DOHH2 (cell line): ENCODE data around the gene SIRT7.

Experiments used
- EZH2phosphoT487 ChIP-seq: fragments of 200-600 bp; sonication (generic); IDR thresholded peaks from 2 replicates; pipeline ENCODE4 v1.6.1; 2017; ENCODE audit warnings: borderline replicate concordance, mild to moderate bottlenecking, antibody characterized with exemption, low read length, moderate library complexity, mixed read lengths
- TF ChIP-seq, protein P1 (sequence below): fragments of 200-600 bp; sonication (generic); IDR thresholded peaks from one replicate; pipeline ENCODE4 v1.5.1; 2014; ENCODE audit warnings: antibody characterized with exemption, mild to moderate bottlenecking, low read depth, low read length; ENCODE audit not compliant: poor library complexity, severe bottlenecking

DNA sequence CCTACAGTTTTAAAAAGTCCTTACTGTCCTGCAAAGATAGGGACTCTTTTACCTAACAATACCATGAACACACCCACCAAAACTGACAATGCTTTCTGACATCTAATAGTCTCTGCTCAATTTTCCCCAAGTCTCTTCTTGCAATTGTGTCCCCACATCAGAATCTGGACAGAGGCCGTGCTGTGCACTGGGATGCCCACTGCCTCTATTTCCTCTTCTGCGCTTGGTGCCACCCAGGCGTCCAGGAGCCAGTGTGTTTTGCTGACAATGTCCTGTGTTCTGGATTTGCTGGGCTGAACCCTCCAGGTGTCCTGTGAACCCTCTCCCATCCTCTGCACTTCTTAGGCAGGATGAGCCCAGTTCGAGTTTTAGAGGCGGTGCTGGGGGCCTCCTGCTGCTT is 40.4 kb downstream of the SIRT7 start:
- TF ChIP-seq, protein P1, sequence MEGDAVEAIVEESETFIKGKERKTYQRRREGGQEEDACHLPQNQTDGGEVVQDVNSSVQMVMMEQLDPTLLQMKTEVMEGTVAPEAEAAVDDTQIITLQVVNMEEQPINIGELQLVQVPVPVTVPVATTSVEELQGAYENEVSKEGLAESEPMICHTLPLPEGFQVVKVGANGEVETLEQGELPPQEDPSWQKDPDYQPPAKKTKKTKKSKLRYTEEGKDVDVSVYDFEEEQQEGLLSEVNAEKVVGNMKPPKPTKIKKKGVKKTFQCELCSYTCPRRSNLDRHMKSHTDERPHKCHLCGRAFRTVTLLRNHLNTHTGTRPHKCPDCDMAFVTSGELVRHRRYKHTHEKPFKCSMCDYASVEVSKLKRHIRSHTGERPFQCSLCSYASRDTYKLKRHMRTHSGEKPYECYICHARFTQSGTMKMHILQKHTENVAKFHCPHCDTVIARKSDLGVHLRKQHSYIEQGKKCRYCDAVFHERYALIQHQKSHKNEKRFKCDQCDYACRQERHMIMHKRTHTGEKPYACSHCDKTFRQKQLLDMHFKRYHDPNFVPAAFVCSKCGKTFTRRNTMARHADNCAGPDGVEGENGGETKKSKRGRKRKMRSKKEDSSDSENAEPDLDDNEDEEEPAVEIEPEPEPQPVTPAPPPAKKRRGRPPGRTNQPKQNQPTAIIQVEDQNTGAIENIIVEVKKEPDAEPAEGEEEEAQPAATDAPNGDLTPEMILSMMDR: no peak
- no peak for TF ChIP-seq EZH2phosphoT487
